NCI-H526 (cell line): ENCODE measurements around the gene ZBTB20.
"Not testable (repeated sequence)": the region's sequence is repeated elsewhere in the genome, so short reads cannot be mapped to it uniquely, and the experiment has no call there.

Experiments
- DNase-seq, 2 experiments: peaks; one replicate each; lab custom pipeline; 2025; lab: John Stamatoyannopoulos, UW

Gene ZBTB20

DNA sequence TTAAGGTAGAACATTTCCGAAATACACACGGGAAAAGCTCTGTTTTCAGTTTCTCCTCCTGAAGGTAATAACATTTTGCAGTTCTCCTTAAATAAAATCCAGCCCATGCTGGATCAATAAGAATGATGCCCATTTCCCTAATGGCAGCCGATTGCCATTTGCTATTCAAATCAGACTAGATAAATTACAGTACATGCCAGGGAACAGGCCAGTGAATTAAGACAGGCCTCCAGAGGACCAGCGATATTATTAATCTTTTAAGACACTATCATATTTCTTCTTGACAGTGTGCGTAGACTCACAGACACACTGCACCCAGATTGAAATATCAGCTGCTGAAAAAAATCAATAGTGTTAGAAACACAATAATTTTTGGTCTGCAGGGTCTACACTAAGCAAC is 431.0 kb downstream of the ZBTB20 start:
- DNase-seq = peak; percentile 22 to 62

DNA sequence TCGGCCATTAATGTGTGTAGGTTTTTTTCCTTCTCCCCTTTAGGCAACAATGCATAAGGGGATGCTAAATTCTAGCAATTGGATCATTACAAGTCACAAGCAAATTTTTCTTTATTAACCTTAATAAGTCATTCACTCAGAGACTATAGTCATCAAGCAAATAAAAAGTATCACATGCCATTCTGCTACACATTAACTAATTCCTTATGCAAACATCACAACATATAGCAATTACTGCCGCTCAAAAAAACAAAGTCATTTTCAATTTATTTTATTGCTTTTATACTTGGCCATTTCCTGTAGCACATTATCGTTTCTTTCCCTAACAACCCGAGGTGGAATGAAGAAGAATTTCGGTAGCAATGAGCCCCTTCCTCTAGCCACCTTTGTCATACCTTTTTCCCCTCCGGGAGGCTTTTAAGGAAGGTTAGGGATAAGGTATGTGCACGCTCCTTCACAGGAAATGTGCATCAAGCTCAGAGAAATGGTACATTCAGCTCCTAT is 432.1 kb downstream of the ZBTB20 start:
- DNase-seq = no peak

DNA sequence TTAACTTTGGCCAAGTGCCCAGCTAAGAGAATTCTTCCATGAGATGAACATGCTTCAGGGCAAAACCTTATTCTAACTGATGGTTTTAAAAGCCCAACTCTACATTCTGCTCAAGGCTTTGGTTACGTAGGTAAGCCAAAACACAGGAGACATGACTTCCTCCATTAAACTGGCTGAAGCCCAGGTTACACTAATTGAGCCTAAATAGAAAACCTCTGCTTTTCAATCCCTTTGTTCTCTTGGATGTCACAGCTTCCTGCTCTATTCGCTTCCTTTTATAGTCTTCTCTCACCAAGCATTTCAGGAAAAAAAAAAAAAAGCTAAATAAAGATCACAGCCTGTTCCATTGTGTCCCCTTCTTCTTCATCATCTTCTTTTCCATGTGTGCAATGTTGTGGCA is 432.9 kb downstream of the ZBTB20 start:
- DNase-seq = no peak

DNA sequence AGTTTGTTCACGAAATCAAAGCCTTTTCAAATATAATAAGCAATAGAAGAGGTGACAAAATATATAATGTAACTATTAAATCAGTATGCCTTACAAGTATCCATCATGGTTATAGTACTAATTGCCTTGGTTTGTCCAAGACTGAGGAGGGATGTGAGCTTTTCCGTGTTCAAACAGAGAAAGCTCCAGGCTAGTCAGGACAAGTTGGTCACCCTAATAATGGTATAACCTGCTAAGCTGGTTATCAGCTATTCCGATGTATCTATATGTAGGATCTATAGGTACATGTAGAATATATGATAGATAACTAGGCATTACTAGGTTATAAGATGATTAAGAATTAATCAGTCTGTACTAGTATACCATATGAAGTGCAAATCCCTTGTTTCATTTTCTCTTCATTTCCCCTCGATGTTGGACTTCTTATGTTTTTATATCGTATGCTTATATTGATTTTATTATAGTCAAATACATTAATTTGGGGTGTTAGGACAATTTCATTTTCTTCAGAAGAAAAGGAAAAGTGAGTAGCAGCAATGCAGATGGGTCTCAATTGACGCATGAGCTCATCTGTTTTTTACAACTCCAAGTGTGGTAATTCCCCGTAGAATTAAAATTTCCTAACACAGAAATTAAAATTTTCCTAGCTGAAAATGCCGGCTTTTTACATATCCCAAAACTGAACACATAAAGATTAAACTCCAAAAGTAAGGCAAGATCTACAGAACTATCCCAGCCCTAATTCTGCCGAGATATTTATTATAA is 434.2 kb downstream of the ZBTB20 start:
- no peak for DNase-seq

- DNase-seq = no peak
These were observed 435.7 kb downstream of the ZBTB20 start for GRCh38 chr3:114711321-114711886.

- no peak for DNase-seq
These were observed 438.0 kb downstream of the ZBTB20 start for GRCh38 chr3:114709102-114709501.

DNA sequence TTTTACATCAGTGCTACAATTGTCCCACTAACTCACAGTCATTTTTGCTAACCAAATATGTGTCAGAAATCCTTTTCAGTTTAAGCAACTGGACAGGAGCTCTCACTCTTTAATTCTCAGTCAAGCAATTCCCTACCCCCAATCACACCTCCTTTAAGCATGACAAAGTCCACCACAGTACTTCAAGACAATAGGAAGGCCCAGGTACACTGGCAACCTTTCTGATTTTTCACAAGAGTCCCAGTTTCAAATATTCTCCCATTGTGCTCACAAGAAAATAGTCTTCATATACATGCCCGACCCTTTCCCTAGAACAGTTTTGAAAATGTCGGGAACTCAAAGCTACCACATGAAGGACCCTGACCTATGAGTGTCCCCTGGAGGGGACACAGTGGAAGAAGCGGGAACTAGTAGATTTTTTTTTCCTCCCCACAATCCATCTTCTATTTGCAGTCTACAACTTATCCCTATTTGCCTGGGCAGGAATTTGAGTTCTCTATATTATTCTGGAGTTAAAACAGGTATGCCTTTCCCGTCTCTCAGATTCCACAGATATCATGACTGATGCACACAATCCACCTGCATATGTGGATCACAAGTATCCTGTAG is 439.7 kb downstream of the ZBTB20 start:
- DNase-seq = no peak

GRCh38 chr3:114706591-114707232 is 440.4 kb downstream of the ZBTB20 start:
- DNase-seq = no peak

GRCh38 chr3:114700637-114701234 is 446.4 kb downstream of the ZBTB20 start:
- DNase-seq = no peak

GRCh38 chr3:114698146-114699105 is 448.7 kb downstream of the ZBTB20 start:
- no peak for DNase-seq

DNA sequence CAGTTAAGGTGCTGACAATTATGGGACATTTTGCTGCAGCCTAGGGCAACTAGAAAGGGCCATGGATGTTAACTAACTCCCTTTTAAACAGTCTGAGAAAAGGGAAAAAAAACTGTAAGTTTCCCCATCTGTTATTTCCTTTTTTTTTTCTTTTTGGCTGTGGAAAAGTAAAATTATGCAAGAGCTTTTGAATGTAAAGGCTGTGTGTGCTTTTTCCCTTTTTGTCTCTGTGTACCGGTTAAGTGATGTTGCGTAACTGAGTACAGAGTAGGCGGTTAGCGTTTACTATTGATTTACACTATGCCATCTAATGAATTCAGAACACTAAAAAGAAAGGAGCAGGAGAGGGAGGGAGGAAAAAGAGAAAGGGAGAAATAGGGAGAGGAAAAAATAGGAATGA is 449.7 kb downstream of the ZBTB20 start:
- no peak for DNase-seq

GRCh38 chr3:114694251-114694650 is 452.8 kb downstream of the ZBTB20 start:
- DNase-seq = no peak

GRCh38 chr3:114691871-114692270 is 455.2 kb downstream of the ZBTB20 start:
- DNase-seq = no peak

- no peak for DNase-seq
These were observed 456.2 kb downstream of the ZBTB20 start for GRCh38 chr3:114690911-114691310.

DNA sequence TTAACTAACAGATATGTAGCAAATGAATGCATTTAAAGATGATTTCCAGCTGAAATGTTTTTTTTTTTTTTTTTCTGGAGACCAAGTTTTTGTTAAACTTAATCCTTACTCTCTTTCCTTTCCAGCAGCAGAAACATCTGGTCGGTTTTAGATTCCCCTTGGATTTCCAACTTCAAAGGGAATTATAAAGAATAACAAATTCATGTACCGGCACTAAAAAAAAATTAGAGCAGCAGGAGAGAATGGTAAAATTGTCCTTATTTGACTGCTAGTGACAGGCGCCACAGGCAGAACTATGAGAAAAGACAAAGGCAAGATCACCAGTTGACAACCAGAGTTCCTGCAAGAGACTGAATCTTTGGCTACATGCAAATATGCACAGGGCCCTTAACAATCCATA is 459.9 kb downstream of the ZBTB20 start:
- DNase-seq = peak in 1 of 2 experiments; percentile 9

DNA sequence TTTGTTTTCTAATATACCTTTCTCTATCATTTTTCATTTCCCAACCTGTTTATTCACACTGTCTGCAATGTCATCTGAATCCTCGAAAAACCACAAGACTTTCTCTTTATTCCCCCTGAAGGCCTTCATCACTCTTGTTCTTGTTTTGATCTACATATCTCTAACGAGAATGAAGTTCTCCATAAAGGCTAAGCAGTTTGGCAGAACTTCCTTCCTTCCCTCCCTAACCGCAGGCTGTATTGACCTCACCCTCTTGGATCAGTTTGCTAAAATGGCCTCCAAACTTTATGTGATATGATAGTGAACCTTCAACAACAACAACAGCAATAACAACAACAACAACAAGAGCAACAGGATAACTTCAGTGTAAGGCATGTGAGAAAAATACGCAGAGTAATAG is 460.5 kb downstream of the ZBTB20 start:
- DNase-seq = no peak

DNA sequence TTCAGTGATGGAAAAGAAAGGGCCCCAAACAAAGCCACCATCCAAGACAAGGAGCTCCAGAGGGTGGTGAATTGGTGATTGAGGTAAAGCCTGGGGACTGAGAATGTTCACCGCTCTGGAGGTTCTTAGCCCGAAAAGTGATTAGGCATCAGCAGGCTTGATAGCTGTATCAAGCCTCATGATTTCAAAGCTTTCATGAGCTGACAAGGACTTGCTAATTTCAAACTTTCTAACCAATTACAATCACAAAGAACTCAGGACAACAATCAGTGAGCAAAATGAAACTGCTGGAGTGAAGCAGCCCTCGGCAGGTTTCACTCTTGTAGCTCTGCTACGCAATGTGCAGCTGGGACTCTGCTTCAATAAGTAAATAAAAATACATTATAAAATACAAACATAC is 461.9 kb downstream of the ZBTB20 start:
- DNase-seq = no peak

DNA sequence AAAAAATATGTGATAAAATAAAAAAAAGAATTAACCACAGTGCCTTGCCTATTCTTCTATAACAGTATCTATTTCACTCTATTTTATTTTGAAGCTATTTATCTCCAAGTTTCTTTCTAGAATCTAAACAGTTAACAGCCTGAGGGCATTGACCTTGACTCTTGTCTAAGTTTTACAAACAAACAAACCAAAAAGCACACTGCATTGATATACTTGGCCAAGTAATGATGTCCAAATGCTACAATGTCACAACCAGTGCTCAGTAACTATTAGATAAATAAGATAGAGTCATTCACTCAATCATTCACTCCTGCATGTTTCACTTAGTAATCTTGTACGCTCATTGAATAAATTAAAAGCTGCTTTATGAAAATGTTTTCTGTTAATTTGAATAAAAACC is 466.8 kb downstream of the ZBTB20 start:
- DNase-seq = no peak

DNA sequence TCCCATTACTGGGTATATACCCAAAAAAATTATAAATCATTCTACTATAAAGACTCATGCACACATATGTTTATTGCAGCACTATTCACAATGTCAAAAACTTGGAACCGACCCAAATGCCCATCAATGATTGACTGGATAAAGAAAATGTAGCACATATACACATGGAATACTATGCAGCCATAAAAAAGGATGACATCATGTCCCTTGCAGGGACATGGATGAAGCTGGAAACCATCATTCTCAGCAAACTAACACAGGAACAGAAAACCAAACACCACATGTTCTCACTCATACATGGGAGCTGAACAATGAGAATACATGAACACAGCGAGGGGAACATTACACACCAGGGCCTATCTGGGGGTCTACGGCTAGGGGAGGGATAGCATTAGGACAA is 467.3 kb downstream of the ZBTB20 start:
- not testable (repeated sequence) for DNase-seq

DNA sequence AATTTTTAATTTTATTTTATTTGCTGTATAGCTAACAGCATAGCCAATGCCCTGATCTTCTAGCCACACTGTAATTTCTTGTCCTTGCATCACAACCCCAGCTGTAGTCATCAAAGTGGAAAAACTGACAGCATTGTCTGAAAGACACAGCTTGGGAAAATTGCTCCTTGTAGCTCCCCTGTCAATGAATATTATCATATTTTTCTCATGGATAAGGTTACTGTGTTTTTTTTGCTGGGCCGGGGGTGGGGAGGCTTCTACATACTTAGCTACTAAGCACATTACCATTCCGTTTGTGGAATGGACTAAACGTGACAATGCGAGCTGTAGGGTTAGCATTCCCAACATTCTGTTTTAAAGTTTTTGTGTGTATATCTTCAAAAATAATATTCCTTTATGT is 472.0 kb downstream of the ZBTB20 start:
- DNase-seq = peak in 1 of 2 experiments; percentile 18

DNA sequence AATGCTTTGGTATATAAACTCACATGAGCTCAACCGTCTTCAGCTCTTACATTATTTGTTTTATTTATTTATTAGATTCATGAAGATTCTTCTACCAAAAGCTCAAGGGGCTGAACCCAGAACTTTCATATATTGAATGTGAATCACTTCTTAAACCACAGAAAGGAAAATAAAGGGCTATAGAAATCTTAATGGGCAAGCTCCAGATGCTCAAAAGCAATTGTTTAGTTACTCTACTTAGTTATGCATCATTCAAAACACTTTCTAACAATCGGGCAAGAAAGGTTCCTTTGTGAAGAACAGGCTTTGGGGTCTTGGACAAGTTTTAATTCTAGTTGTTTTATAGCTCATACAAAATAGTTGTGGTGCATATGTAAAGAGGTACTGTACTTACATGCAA is 473.1 kb downstream of the ZBTB20 start:
- no peak for DNase-seq
